HG03139 (cell line): ENCODE data around the gene LDLRAD3.

Experiments
- ATAC-seq: cut with Tn5 transposase; IDR thresholded peaks from one replicate; pipeline ENCODE4 v1.9.1; 2021; ENCODE audit not compliant: unreplicated experiment

LDLRAD3 gene

GRCh38 chr11:36071917-36072500, 128.1 kb downstream of the LDLRAD3 start:
- no peak for ATAC-seq

- ATAC-seq: no peak
Measured at GRCh38 chr11:36073411-36074203, 129.7 kb downstream of the LDLRAD3 start.

- ATAC-seq: no peak
Measured at GRCh38 chr11:36074941-36075431, 131.1 kb downstream of the LDLRAD3 start.

DNA sequence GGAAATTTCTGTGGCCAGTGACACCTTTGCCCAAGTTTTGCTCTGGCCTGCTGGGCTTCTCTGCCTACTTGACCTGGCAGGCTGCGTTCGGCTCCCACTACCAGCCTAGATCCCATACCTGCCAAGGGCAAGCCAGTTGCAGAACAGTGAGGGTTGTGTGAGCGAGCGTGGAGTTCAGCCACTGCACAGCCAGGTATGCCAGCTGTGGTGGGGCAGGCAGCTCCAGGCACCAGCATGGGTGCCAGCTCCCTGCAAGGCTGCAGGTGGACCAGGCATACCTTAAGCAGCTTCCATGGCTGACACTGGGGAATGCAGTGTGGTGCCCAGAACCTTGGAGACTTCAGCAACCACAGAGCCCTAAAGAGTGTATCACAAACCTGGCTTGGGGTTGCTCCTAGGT, 133.5 kb downstream of the LDLRAD3 start:
- no peak for ATAC-seq

DNA sequence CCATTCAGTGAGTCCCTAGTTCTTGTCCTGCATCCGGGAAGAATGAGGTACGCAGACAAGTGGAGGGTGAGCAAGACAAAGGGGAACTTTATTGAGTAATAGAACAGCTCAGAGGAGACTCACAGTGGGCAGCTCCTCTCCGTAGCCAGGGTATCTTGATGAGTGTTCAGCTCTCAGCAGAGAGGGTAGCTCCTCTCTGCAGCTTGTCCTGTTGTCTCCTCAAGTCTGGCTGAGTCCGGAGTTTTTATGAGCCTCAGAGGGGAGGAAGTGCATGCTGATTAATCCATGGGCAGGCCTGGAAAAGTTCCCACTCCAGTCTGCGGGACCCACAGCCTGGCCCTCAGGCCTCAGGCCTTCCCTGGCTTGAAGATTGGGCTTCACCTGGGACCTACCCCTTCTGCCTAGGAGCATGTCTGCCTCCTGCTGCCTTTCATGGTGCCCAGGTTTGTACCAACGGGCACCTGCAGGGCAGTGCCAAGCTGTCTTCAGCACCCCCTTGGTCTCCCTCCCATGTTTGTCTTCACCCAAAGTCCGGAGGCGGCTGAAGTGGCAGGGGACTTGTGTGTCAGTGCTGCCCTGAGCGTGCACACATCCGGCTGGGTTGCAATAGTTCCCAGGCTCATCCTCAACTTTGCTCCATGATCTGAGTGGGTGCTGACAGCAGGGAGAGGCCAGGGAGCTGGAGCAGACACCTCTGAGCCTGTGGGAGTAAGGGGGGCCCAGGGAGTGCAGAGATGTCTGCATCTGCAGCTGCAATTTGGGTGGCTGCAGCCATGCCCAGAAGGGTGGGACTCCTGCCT, 134.2 kb downstream of the LDLRAD3 start:
- ATAC-seq: no peak

DNA sequence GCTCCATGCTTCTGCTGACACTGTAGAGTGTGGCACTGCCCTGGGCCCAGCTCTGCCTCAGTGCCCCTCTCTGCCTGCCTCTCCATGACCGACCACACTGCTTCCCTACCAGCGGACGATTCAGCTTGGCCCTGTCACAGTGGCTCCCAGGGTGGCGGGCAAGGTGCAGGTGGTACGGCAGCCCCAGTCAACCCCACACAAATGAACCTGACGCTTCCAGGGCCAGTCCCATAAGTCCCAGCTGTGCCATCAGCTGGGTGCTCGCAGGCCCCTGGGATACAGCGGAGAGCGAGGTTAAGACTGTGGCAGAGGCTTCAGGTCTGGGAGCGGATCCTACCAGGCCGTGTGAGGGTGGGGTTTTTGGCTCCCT, 134.8 kb downstream of the LDLRAD3 start:
- no peak for ATAC-seq

GRCh38 chr11:36079878-36080675, 136.2 kb downstream of the LDLRAD3 start:
- ATAC-seq: no peak

GRCh38 chr11:36081274-36081945, 137.5 kb downstream of the LDLRAD3 start:
- no peak for ATAC-seq

DNA sequence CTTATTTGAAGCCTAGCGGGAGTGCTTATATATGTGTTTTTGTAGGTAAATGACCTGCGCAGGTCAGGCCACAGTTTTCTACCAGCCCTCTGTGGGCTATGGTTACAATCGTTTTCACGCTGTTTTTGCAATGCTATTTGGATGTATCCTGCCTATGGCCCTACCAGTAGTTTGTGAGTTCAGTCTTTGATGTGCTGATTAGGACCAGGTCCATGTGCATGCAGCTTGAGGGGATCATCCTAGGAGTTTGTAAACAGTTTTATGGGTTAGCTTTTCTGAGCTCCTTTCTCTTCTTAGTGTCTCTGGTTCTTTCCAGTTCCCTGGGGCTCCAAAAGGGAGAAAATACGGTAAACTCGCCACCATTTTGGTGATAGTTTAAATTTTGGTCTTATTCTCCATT, 142.5 kb downstream of the LDLRAD3 start:
- ATAC-seq: no peak

GRCh38 chr11:36088266-36088972, 144.6 kb downstream of the LDLRAD3 start:
- no peak for ATAC-seq

DNA sequence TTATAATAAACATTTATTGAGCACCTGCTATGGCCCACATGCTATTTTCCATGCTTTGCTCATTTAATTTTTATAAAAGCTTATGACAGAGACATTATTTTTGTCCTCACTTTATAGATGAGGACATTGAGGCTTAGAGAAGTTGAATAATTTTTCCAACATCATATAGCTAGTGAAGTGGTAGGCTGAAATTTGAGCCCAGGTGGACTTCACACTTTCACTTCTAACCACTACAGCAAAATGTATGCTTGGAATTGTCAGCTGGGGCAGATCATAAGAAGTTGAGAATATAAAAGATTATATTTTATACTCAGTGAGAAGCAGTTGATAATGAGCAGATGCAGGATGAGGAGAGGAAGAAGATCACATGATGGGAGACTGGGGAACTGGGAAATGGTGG, 146.1 kb downstream of the LDLRAD3 start:
- no peak for ATAC-seq

GRCh38 chr11:36090356-36091109, 146.7 kb downstream of the LDLRAD3 start:
- no peak for ATAC-seq

GRCh38 chr11:36091256-36091811, 147.5 kb downstream of the LDLRAD3 start:
- no peak for ATAC-seq

DNA sequence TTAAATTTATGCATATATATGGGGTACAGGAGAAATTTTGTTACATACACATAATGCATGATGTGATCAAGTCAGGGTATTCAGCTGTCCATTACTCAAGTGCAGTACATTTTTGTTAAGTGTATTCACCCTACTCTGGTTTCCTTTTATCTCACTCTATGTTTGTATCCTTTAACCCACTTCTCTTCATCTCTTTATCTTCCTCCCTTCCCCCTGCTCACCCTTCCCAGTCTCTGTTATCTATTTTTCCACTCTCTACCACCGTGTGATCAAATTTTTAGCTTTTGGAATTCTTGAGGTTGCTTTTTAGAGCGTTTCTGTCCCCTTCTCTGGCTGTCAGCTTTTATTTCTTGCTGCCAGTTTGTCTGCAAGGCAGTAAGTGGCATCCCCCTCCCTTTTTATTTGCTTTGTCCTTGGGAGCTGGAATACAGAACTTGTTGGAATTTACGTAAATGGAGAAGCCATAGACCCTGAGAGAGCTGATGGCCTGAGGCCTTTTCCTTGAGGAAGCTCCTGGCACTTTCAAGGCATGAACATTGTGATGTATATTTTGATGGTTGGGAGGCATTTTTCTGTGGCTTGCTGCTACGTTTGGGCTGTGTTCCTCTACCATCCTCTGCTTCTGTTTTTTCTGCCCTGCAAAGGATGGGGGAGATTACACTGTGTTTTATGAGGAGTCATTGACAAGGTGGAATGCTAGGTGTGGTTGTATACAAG, 148.6 kb downstream of the LDLRAD3 start:
- no peak for ATAC-seq

DNA sequence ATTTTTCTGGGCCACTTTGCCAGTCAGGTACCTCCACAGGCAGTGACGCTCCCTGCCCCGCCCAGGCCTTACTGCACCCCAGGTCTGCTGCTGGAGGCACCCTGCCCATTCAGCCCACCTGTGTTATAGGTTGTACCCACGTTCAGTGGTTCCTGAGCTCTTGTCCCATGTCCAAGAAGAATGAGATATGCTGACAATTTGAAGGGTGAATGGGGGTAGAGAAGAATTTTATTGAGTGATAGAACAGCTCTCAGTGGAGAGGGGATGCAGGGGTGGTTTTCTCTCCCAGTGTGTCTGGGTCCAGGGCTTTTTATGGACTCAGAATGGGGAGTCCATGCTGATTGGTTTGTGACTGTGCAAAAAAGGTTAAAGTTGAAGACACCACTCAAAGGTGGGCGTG, 149.7 kb downstream of the LDLRAD3 start:
- ATAC-seq: no peak

GRCh38 chr11:36094164-36094563, 150.3 kb downstream of the LDLRAD3 start:
- no peak for ATAC-seq

DNA sequence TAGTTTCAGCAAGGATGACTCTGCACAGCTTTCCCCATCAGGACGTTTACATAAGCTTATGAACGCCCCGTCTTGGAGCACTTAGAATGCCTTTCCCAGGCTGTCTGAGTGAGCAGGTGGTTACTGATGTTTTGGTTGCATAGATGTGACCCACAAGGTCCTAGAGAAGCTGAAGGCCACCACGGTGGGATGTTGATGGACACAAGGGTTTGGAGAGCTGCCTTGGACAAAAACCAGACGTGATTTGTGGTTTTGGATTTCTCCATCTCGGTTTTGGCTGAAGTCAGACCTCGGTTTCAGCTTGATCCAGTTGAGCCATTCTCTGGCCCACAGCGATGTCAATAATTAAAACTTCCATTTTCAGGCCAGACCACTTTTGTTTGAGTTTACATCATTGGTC, 151.9 kb downstream of the LDLRAD3 start:
- ATAC-seq: no peak

GRCh38 chr11:36097219-36097650, 153.4 kb downstream of the LDLRAD3 start:
- ATAC-seq: no peak
